HepG2 (cell line): Measurements from ENCODE around the gene PIP5K1C. TPM values are rescaled to one million over a fixed set of nuclear protein-coding genes. Genes with fewer than 3 reads are reported as not detected.

ENCODE experiments used
- CAMTA2 ChIP-seq: sonication (generic); formaldehyde crosslinking; IDR thresholded peaks from 2 replicates; pipeline ENCODE4 v1.4.0; 2020; ENCODE audit warnings: mild to moderate bottlenecking, missing genetic modification reagents, borderline replicate concordance
- FOXO1 ChIP-seq: sonication (generic); formaldehyde crosslinking; IDR thresholded peaks from 2 replicates; pipeline ENCODE4 v1.4.0; 2020; ENCODE audit warnings: missing genetic modification reagents
- FOXP1 ChIP-seq, 2 experiments: fragments of 450-650 bp in 1 of 2; IDR thresholded peaks; 2 replicates each; pipeline ENCODE4 v1.6.1; 2017 to 2018; ENCODE audit warnings: antibody characterized with exemption in 1 of 2
- HNF1A ChIP-seq, 2 experiments: sonication (generic) in 1 of 2; formaldehyde crosslinking in 1 of 2; IDR thresholded peaks; 2 replicates each; pipeline versions ENCODE4 v1.4.0 to v1.6.1; 2016 to 2020; ENCODE audit warnings: borderline replicate concordance in 1 of 2, low read depth in 1 of 2, mild to moderate bottlenecking in 1 of 2, missing genetic modification reagents in 1 of 2
- HOXA9 ChIP-seq: sonication (generic); formaldehyde crosslinking; IDR thresholded peaks from 2 replicates; pipeline ENCODE4 v1.8.1; 2022; ENCODE audit warnings: missing genetic modification reagents, mild to moderate bottlenecking, moderate library complexity, borderline replicate concordance
- MEIS1 ChIP-seq: sonication (generic); formaldehyde crosslinking; IDR thresholded peaks from 2 replicates; pipeline ENCODE4 v1.9.0; 2021; ENCODE audit warnings: mild to moderate bottlenecking, missing genetic modification reagents, moderate library complexity, borderline replicate concordance
- MXI1 ChIP-seq: IDR thresholded peaks from 3 replicates; pipeline ENCODE4 v1.6.1; 2012; ENCODE audit warnings: low read depth, low read length, inconsistent platforms, borderline replicate concordance
- NR1H2 ChIP-seq: sonication (generic); formaldehyde crosslinking; IDR thresholded peaks from 2 replicates; pipeline ENCODE4 v1.8.1; 2022; ENCODE audit warnings: low read depth, missing genetic modification reagents, borderline replicate concordance
- PHF21A ChIP-seq: sonication (generic); formaldehyde crosslinking; IDR thresholded peaks from 2 replicates; pipeline ENCODE4 v1.5.0; 2020; ENCODE audit warnings: mild to moderate bottlenecking, missing genetic modification reagents
- POLR2AphosphoS2 ChIP-seq: IDR thresholded peaks from 2 replicates; pipeline ENCODE4 v1.6.1; 2011; ENCODE audit warnings: low read depth, low read length, improper control_type of control experiment
- PRPF4 ChIP-seq: fragments of 200-400 bp; formaldehyde crosslinking; IDR thresholded peaks from 2 replicates; pipeline ENCODE4 v1.6.1; 2016; ENCODE audit warnings: low read length, low read depth; ENCODE audit not compliant: poor library complexity, severe bottlenecking
- RARG ChIP-seq: sonication (generic); formaldehyde crosslinking; IDR thresholded peaks from 2 replicates; pipeline ENCODE4 v1.4.0; 2020; ENCODE audit warnings: low read depth, mild to moderate bottlenecking, missing genetic modification reagents
- RBAK ChIP-seq: sonication (generic); formaldehyde crosslinking; IDR thresholded peaks from 2 replicates; pipeline ENCODE4 v1.5.1; 2020; ENCODE audit warnings: mild to moderate bottlenecking, missing genetic modification reagents
- RBM22 ChIP-seq: fragments of 200-400 bp; formaldehyde crosslinking; optimal IDR thresholded peaks from 2 replicates; pipeline ENCODE3; 2017; ENCODE audit warnings: mild to moderate bottlenecking, low read length, moderate library complexity
- RFXAP ChIP-seq: sonication (generic); formaldehyde crosslinking; IDR thresholded peaks from 2 replicates; pipeline ENCODE4 v1.4.0; 2020; ENCODE audit warnings: missing genetic modification reagents, borderline replicate concordance
- TEAD2 ChIP-seq: sonication (generic); formaldehyde crosslinking; IDR thresholded peaks from 2 replicates; pipeline ENCODE4 v1.9.0; 2021; ENCODE audit warnings: missing genetic modification reagents
- TFDP1 ChIP-seq: IDR thresholded peaks from 2 replicates; pipeline ENCODE4 v1.6.1; 2016; ENCODE audit warnings: missing compliant biosample characterization, missing genetic modification reagents, borderline replicate concordance
- ZBTB42 ChIP-seq: sonication (generic); formaldehyde crosslinking; IDR thresholded peaks from 2 replicates; pipeline ENCODE4 v1.5.0; 2020; ENCODE audit warnings: mild to moderate bottlenecking, missing genetic modification reagents
- ZBTB46 ChIP-seq: sonication (generic); formaldehyde crosslinking; IDR thresholded peaks from 2 replicates; pipeline ENCODE4 v1.4.0; 2020; ENCODE audit warnings: mild to moderate bottlenecking, missing genetic modification reagents, borderline replicate concordance
- ZNF17 ChIP-seq: sonication (generic); formaldehyde crosslinking; IDR thresholded peaks from 2 replicates; pipeline ENCODE4 v1.5.0; 2020; ENCODE audit warnings: mild to moderate bottlenecking, missing genetic modification reagents
- ZNF703 ChIP-seq: sonication (generic); formaldehyde crosslinking; IDR thresholded peaks from 2 replicates; pipeline ENCODE4 v1.5.1; 2020; ENCODE audit warnings: missing genetic modification reagents, mild to moderate bottlenecking, moderate library complexity, borderline replicate concordance
- ZNF790 ChIP-seq: sonication (generic); formaldehyde crosslinking; IDR thresholded peaks from 2 replicates; pipeline ENCODE4 v1.8.0; 2022; ENCODE audit warnings: missing genetic modification reagents, mild to moderate bottlenecking, borderline replicate concordance
- polyA plus RNA-seq, 8 experiments: library from polyadenylated mRNA; depleted of rRNA in 3 of 8; stranded (reverse) in 7 of 8; unstranded in 1 of 8; fragments of >200 nt; fragmentation: Illumina TruSeq in 4 of 8; extraction: Trizol in 4 of 8; gene quantifications; 2 replicates each; pipeline versions ENCODE4 v1.2.1 to v1.2.3, GENCODE V29; 2011 to 2016; ENCODE audit warnings: low read depth in 4 of 8, missing spikeins in 1 of 8, mixed read lengths in 1 of 8; ENCODE audit not compliant: insufficient read depth in 1 of 8
- total RNA-seq, 5 experiments: library from RNA; depleted of rRNA; stranded (reverse); fragments of >200 nt; fragmentation: Illumina TruSeq; extraction: Trizol; gene quantifications; 2 replicates each; pipeline ENCODE4 v1.2.3, GENCODE V29; 2016; ENCODE audit warnings: low read depth in 1 of 5

The PIP5K1C gene
- total and polyA plus RNA-seq, 2 of the 13 experiments (the other 11 are each of a cell fraction or from before 2014, with no cell fraction given), result 3.6 to 4.3 TPM

- TF ChIP-seq HOXA9 (CRISPR knock-in tag) (no peak), FOXP1 (IDR thresholded peaks at IDR 0.05) (no peak), FOXP1 (CRISPR knock-in tag; IDR thresholded peaks at IDR 0.05) (no peak), TFDP1 (peak; percentile 44; the same call in 1 of the 2 replicates), HNF1A (IDR thresholded peaks at IDR 0.05; ENCODE audit: low read depth) (no peak), HNF1A (CRISPR knock-in tag; IDR thresholded peaks at IDR 0.05; ENCODE audit: borderline replicate concordance) (peak; percentile 72; the same call in 1 of the 2 replicates), TEAD2 (CRISPR knock-in tag) (no peak), NR1H2 (CRISPR knock-in tag) (no peak), RFXAP (CRISPR knock-in tag) (peak; percentile 80; the same call in 1 of the 2 replicates), ZBTB42 (CRISPR knock-in tag) (no peak), PRPF4 (no peak), RBM22 (no peak), RBAK (CRISPR knock-in tag) (no peak), ZBTB46 (no peak), ZNF17 (CRISPR knock-in tag) (no peak; the same call in 1 of the 2 replicates), RARG (CRISPR knock-in tag) (no peak), PHF21A (CRISPR knock-in tag) (peak; percentile 85), MXI1 (peak; percentile 86), CAMTA2 (CRISPR knock-in tag) (no peak; the same call in 1 of the 2 replicates), MEIS1 (no peak), ZNF703 (CRISPR knock-in tag) (peak; percentile 24; the same call in 1 of the 2 replicates), FOXO1 (peak; percentile 67; the same call in 1 of the 2 replicates), POLR2AphosphoS2 (no peak), ZNF790 (CRISPR knock-in tag) (peak; percentile 93)
These were observed 73.6 kb downstream of the PIP5K1C start, which contains the start of gene CACTIN (continued) for GRCh38 chr19:3626473-3627350.
